SJCRH30 (cell line): ENCODE measurements around the gene HMCN2. TPM values are rescaled to one million over a fixed set of nuclear protein-coding genes. Genes with fewer than 3 reads are reported as not detected.
"Not testable (repeated sequence)": the region's sequence is repeated elsewhere in the genome, so short reads cannot be mapped to it uniquely, and the experiment has no call there.

Source experiments
- DNase-seq, 2 experiments: peaks; one replicate each; pipeline ENCODE4 v3.0.0-alpha.2; 2015 to 2020
- H3K27ac ChIP-seq: fragments of 250-450 bp; sonication (Bioruptor Pico); 2 replicates; pipeline ENCODE4 v1.5.1; 2020; ENCODE audit warnings: mild to moderate bottlenecking, moderate library complexity
- H3K27me3 ChIP-seq: fragments of 250-450 bp; sonication (Bioruptor Pico); 2 replicates; pipeline ENCODE4 v1.5.1; 2020; ENCODE audit warnings: mild to moderate bottlenecking, moderate library complexity
- H3K36me3 ChIP-seq: fragments of 250-450 bp; sonication (Bioruptor Pico); 2 replicates; pipeline ENCODE4 v1.5.1; 2020; ENCODE audit warnings: mild to moderate bottlenecking, moderate library complexity
- H3K4me1 ChIP-seq: fragments of 250-450 bp; sonication (Bioruptor Pico); 2 replicates; pipeline ENCODE4 v1.5.1; 2020; ENCODE audit warnings: mild to moderate bottlenecking, moderate library complexity
- H3K4me3 ChIP-seq: fragments of 250-450 bp; sonication (Bioruptor Pico); 2 replicates; pipeline ENCODE4 v1.5.1; 2020; ENCODE audit warnings: mild to moderate bottlenecking, moderate library complexity
- H3K9me3 ChIP-seq: fragments of 250-450 bp; sonication (Bioruptor Pico); replicated peaks from 2 replicates; pipeline ENCODE4 v1.5.1; 2020; ENCODE audit warnings: mild to moderate bottlenecking, moderate library complexity
- total RNA-seq: library from RNA; depleted of rRNA; stranded (reverse); fragments of >200 nt; shearing (Covaris generic); gene quantifications from 2 replicates; pipeline ENCODE4 v1.2.3, GENCODE V29; 2014

HMCN2 gene
- total RNA-seq, 1 experiment from 2014 or later = 5.6 TPM

DNA sequence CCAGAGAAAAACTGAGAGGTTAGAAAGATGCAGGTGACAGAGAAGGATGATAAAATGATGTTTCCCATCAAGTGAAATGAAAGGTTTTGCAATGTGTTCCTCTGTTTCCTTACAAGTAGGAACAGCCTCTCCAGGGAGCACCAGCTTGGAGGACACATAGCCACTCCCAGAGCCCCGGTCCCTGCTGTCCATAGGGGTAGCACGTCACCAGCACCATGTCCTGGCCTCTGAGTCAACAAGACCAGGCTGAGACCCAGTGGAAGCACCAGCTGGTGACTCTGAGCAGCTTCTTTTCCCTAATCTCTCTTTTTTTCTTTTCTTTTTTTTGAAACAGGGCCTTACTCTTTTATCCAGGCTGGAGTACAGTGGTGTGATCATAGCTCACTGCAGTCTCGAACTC lies 19.4 kb upstream of the HMCN2 start:
- no peak for DNase-seq
- no peak overlapping the region for H3K4me3 ChIP-seq
- peaks cover 4% of the 10 kb centered on the region; the same call in 1 of the 2 replicates for H3K4me1 ChIP-seq
- H3K27ac ChIP-seq = no peak overlapping the region
- no peaks in the 10 kb centered on the region for H3K27me3 ChIP-seq
- no peaks in the 10 kb centered on the region for H3K9me3 ChIP-seq
- no peaks in the 10 kb centered on the region for H3K36me3 ChIP-seq

DNA sequence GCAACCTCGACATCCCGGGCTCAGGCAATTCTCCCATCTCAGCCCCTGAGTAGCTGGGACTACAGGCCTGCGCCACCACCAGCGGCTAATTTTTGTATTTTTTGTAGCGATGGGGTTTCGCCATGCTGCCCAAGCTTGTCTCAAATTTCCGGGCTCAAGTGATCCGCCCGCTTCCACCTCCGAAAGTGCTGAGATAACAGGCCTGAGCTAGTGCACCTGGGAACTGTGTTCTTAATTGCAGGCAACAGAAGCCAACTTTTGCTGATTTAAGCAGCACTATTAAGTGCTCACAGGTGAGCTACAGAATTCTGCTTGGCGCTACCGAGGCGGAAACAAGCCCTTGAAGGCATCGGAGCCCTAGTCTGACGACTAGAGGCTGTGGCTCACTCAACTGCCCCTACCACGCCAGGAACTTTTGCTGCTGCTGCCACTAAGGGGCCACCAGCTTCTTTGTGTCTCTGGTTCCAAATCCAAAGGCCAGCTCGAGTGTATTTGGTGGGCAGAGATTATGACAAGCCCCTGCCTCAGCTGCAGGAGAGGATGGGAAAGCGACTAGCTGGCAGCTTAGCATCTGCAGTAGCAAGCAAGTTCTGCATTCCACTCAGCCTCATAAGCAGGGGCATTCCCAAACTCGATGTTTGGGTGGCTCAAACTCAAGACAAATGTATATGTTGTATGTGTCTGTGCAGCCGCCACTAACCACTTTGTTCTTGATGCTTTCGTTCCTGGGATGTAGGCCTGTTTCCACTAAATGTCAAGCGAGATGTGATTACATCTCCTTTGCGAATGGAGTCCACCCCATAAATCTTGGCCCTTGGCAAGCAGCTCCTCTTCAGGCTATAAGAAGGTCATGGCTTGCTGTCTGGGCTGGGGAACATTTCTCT lies 10.6 kb upstream of the HMCN2 start:
- H3K36me3 ChIP-seq = no peaks in the 10 kb centered on the region
- no peak overlapping the region for H3K4me3 ChIP-seq
- no peak for DNase-seq
- no peaks in the 10 kb centered on the region for H3K27me3 ChIP-seq
- H3K4me1 ChIP-seq = no peaks in the 10 kb centered on the region
- no peak overlapping the region for H3K27ac ChIP-seq
- H3K9me3 ChIP-seq = peaks cover 3% of the 10 kb centered on the region; the same call in 1 of the 2 replicates

DNA sequence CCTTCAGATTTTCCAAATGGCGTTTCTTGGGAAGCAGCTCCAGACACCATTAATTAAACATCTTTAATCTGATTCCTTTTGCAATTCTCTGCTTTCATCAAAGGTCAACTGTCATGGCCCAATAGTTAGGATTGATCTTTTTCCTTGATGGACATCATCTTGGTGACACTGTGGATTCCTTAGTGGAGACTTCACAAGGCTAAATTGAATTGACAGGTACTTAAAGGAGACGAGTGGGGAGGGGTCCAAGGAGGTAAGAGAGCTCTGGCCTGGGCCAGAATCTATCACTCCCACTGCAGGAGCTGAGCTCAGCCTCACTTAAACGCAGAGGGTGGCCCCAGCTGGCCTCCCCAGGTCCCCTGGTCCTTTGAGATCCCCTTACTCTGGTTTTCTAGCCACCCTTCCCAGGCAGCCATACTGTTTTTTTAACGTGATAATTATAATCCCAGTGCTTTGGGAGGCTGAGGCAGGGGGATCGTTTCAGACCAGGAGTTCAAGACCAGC lies 9.9 kb upstream of the HMCN2 start:
- no peaks in the 10 kb centered on the region for H3K4me1 ChIP-seq
- H3K27ac ChIP-seq = no peak overlapping the region
- H3K9me3 ChIP-seq = peaks cover 3% of the 10 kb centered on the region; the same call in 1 of the 2 replicates
- H3K4me3 ChIP-seq = no peak overlapping the region
- H3K36me3 ChIP-seq = no peaks in the 10 kb centered on the region
- DNase-seq = no peak
- H3K27me3 ChIP-seq = no peaks in the 10 kb centered on the region

- Histone ChIP-seq H3K4me1 (no peaks in the 10 kb centered on the region), H3K9me3 (peaks cover 3% of the 10 kb centered on the region; the same call in 1 of the 2 replicates), H3K27ac (no peak overlapping the region), H3K27me3 (no peaks in the 10 kb centered on the region), H3K4me3 (no peak overlapping the region), H3K36me3 (no peaks in the 10 kb centered on the region)
- DNase-seq = no peak
Observed at GRCh38 chr9:130256644-130257043, 8.9 kb upstream of the HMCN2 start.

GRCh38 chr9:130258137-130258536 lies 7.4 kb upstream of the HMCN2 start:
- not testable (repeated sequence) for H3K27me3 ChIP-seq, H3K4me1 ChIP-seq, H3K9me3 ChIP-seq, DNase-seq, H3K36me3 ChIP-seq, H3K27ac ChIP-seq, H3K4me3 ChIP-seq

DNA sequence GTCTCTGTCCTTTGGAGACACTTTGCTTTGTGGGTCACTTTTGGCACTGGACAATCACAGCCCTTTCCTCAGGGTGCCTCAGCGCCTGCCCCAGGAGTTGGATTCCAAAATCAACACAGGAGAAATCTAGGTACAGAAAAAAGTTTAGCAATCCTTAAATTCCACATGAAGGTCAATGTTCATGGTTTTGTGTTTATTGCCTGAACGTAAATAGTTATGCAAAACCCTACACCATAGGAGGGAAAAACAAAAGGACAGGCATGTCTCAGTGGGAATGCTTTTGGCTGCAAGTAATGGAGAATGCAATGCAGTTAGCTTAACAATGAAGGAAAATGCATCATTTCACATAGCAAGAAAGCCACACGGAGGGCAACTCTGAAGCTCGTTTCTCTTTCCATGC lies 6.5 kb upstream of the HMCN2 start:
- Histone ChIP-seq H3K9me3 (peaks cover 3% of the 10 kb centered on the region; the same call in 1 of the 2 replicates), H3K27me3 (no peaks in the 10 kb centered on the region), H3K36me3 (no peaks in the 10 kb centered on the region), H3K27ac (no peak overlapping the region), H3K4me3 (no peak overlapping the region), H3K4me1 (peaks cover 9% of the 10 kb centered on the region)
- DNase-seq = no peak

DNA sequence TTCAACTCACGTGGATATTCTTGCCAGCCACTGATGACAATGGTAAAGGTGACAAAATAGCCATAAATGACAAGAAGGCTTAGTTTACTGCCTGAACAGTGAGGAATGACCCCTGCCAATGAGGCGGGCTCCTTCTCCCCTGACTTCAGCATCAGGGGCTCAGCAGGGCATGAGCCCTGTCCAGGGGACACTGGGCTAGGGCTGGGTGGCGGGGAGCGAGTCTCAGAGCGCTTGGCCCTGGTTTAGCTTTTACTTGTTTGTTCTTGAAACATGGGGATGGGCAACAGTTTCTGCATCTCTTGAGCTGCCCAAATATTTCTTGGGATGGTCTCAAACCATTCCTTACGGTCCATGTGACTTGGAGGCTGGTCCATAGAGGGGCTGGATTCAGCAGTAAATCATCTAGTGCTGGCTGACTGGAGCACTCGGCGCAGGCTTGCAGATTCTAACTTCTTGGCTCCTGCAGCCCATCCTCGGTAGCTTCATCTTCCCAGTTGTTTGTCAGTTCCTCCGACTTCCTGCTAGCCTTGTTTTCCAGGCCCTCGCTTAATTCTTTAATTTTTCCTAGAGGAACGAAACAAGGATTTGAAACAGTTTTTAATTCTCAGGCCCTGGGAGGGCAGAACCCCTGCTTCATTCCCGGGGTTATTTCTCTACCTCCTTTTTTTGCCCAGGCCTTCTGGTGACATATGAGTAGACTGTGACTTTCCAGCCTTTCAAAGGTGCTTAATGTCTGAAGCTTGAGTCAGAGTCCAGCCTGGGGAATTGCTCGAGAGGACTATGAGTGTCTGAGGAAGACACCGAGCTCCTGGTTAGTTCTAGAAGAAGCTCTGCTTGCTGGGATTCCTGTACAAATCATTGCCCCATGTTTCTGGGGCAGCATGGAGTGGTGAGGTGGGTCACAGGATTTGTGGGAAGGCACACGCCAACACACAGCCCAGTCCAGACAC lies 4.5 kb upstream of the HMCN2 start:
- H3K36me3 ChIP-seq = no peaks in the 10 kb centered on the region
- peaks cover 18% of the 10 kb centered on the region for H3K4me1 ChIP-seq
- no peak overlapping the region for H3K27ac ChIP-seq
- H3K9me3 ChIP-seq = peaks cover 3% of the 10 kb centered on the region; the same call in 1 of the 2 replicates
- no peak overlapping the region for H3K4me3 ChIP-seq
- H3K27me3 ChIP-seq = no peaks in the 10 kb centered on the region
- DNase-seq = no peak

GRCh38 chr9:130262061-130262745 lies 3.4 kb upstream of the HMCN2 start:
- no peaks in the 10 kb centered on the region for H3K27me3 ChIP-seq
- peaks cover 18% of the 10 kb centered on the region for H3K4me1 ChIP-seq
- no peak for DNase-seq
- H3K36me3 ChIP-seq = no peaks in the 10 kb centered on the region
- no peak overlapping the region for H3K27ac ChIP-seq
- no peak overlapping the region for H3K4me3 ChIP-seq
- peaks cover 3% of the 10 kb centered on the region; the same call in 1 of the 2 replicates for H3K9me3 ChIP-seq

GRCh38 chr9:130262771-130263170 lies 2.8 kb upstream of the HMCN2 start:
- H3K36me3 ChIP-seq = no peaks in the 10 kb centered on the region
- no peak overlapping the region for H3K27ac ChIP-seq
- H3K4me3 ChIP-seq = no peak overlapping the region
- H3K9me3 ChIP-seq = peaks cover 3% of the 10 kb centered on the region; the same call in 1 of the 2 replicates
- no peak for DNase-seq
- H3K4me1 ChIP-seq = peaks cover 22% of the 10 kb centered on the region
- H3K27me3 ChIP-seq = no peaks in the 10 kb centered on the region

DNA sequence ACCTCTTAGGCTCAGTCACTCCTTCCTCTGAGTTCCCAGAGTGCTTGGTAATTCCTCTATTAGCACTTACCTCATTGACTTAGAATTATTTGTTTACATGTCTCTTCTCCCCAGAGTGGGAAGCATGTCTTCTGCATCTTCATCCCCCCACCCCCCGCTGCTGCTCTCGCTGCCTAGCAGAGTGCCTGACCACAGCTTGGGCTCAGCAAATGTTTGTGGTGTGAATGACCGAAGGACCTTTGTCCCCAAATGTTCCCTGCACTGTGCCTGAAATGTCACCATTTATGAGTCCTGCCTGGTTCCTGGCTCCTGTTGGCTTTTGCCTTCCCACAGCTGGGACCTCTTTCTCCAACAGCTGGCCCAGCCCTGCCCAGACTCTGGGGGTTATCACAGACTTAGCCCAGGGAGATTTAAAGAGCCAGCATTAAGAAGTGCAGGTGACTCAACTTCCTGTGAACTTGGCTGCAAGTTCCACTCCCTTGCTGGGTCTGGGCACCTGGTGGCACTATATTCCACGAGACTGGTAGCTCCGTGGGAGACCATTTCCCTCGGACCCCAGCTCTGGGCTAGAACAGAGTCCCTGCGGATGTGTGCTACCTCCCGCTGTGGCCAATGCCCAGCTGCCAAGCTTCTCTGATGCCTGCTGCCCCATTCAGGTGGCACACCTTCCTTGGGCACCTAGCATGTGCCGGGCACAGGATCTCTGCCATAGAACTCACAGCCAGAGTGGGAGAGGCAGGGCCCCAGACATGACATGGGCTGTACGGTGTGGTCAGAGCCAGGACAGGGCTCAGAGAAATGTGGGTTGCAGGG lies 1.8 kb upstream of the HMCN2 start:
- Histone ChIP-seq H3K27me3 (no peaks in the 10 kb centered on the region), H3K9me3 (peaks cover under 1% of the 10 kb centered on the region; the same call in 1 of the 2 replicates), H3K27ac (peak overlapping the region; percentile 9; the same call in 1 of the 2 replicates), H3K36me3 (no peaks in the 10 kb centered on the region), H3K4me1 (peaks cover 29% of the 10 kb centered on the region), H3K4me3 (no peak overlapping the region)
- peak; percentile 77 to 82 for DNase-seq

DNA sequence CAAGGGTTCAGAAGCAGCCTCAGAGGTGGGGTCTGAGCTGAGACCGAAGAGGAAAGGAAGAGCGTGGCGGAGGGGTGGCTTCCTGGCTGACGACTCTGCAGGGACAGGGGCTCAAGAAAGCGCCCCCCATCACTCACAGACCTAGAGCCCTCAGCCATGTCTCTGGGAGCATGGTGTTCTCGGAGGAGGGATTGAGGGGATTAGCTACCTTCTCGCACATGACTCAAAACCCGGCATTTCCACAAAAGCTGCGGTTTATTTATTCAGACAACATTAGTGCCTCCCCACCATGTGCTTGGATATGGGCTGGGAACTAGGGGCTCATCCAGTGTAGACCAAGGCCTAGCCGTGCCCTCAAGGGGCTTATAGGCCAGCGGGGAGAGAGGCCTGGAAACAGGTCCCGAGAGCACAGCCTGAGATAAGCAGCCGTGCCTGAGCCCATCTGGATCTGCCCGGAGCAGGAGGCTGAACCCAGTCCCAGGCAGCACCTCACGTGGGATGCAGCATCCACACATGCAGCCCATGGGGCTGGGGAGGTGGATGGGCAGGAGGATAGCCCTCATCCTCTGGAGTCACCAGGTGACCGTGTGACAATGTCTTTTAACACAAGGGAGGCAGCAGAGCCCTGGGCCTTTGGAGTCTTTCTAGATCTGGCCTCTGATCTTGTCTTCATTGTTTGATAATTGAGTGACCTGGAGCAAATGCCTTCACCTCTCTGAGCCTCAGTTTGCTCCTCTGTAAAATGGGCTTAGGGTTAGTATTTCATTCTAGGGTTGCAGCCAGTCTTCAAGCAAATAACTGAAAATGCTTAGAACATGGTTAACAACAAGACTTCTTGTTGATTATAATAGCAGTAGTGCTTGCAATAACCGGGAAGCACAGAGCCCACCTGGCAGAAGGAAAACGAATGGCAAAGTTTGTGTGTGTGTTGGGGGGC lies 878 bp upstream of the HMCN2 start:
- Histone ChIP-seq H3K4me1 (peaks cover 33% of the 10 kb centered on the region), H3K27ac (peak overlapping the region; percentile 9; the same call in 1 of the 2 replicates), H3K36me3 (no peaks in the 10 kb centered on the region), H3K4me3 (no peak overlapping the region), H3K9me3 (no peaks in the 10 kb centered on the region), H3K27me3 (no peaks in the 10 kb centered on the region)
- peak; percentile 60 to 71 for DNase-seq

DNA sequence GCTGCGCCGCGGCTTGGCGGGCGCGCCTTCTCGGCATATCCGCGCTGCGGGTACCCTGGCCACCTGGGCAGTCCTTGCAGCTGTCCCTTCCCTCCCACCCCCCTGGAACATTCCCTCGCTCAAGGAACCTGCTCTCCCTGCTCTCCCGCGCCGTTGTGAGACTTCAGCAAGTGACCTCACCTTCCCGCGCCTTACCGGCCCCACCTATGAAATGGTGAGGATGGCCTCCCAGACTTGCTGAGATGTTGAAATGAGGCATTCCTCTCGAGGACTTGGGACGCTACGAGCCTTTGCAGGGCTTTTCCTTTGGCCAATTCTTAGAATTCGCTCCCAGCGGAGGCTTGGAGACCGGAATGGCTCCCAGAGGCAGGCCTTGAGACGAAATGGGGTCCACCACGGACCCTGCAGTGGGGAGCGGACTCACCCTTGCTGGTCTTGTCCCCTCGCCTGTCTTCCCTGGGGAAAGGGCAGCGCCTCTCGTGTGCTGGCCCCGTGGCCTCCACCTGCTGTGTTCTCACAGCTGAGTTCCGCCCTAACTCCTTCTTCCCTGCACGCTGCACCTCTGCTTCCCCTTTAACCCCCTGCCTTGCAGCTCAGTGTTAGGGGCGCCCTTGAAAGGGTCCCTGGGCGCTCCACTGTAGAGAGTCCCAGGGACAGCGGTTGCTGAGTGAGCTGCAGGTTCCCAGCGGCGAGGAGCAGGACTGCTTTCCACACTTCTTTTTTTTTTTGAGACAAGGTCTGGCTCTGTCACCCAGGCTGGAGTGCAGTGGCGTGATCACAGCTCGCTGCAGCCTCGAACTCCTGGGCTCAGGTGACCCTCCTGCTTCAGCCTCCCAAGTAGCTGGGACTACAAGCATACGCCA lies 907 bp downstream of the HMCN2 start:
- peak overlapping the region; percentile 37 for H3K4me3 ChIP-seq
- no peaks in the 10 kb centered on the region for H3K9me3 ChIP-seq
- H3K27ac ChIP-seq = no peak overlapping the region
- H3K27me3 ChIP-seq = no peaks in the 10 kb centered on the region
- H3K4me1 ChIP-seq = peaks cover 42% of the 10 kb centered on the region
- no peak for DNase-seq
- no peaks in the 10 kb centered on the region for H3K36me3 ChIP-seq
